NCI-H128 (cell line): ENCODE measurements around the gene INPP1.
"Not testable (repeated sequence)": the region's sequence is repeated elsewhere in the genome, so short reads cannot be mapped to it uniquely, and the experiment has no call there.

ENCODE experiments used
- DNase-seq: peaks from one replicate; lab custom pipeline; 2025; ENCODE audit not compliant: unreplicated experiment; lab: John Stamatoyannopoulos, UW

The INPP1 gene

GRCh38 chr2:190343536-190344275, at the start of gene INPP1:
Gene INPP1 (plus strand): TSS chr2:190343589. CDS start chr2:190360103, 16,514 bp downstream.
- DNase-seq: peak; percentile 28

- DNase-seq: not testable (repeated sequence)
Observed at GRCh38 chr2:190297880-190298279, 45.5 kb upstream of the INPP1 start.

GRCh38 chr2:190301032-190301431, 42.4 kb upstream of the INPP1 start:
- DNase-seq: no peak

GRCh38 chr2:190302052-190302451, 41.3 kb upstream of the INPP1 start:
- no peak for DNase-seq

- no peak for DNase-seq
Observed at GRCh38 chr2:190303647-190304046, 39.7 kb upstream of the INPP1 start.

GRCh38 chr2:190304404-190304803, 39.0 kb upstream of the INPP1 start:
- no peak for DNase-seq

GRCh38 chr2:190308031-190308430, 35.4 kb upstream of the INPP1 start:
- DNase-seq: no peak

- no peak for DNase-seq
Observed at GRCh38 chr2:190311893-190312634, 31.3 kb upstream of the INPP1 start.

- not testable (repeated sequence) for DNase-seq
Observed at GRCh38 chr2:190312635-190313025, 30.8 kb upstream of the INPP1 start.

GRCh38 chr2:190313880-190314279, 29.5 kb upstream of the INPP1 start:
- no peak for DNase-seq

GRCh38 chr2:190315273-190315672, 28.1 kb upstream of the INPP1 start:
- DNase-seq: no peak

- no peak for DNase-seq
Observed at GRCh38 chr2:190318514-190318913, 24.9 kb upstream of the INPP1 start.

- DNase-seq: no peak
Observed at GRCh38 chr2:190318931-190319554, 24.3 kb upstream of the INPP1 start.

GRCh38 chr2:190319555-190320498, 23.6 kb upstream of the INPP1 start, which contains the start of gene HIBCH:
Gene HIBCH (minus strand): TSS chr2:190319826. CDS start chr2:190319750, 76 bp downstream.
- peak; percentile 93 for DNase-seq

GRCh38 chr2:190320696-190321095, 22.7 kb upstream of the INPP1 start:
- no peak for DNase-seq

GRCh38 chr2:190323406-190323805, 20.0 kb upstream of the INPP1 start:
- no peak for DNase-seq

- DNase-seq: no peak
Observed at GRCh38 chr2:190325588-190325987, 17.8 kb upstream of the INPP1 start.

GRCh38 chr2:190327867-190328572, 15.4 kb upstream of the INPP1 start:
- DNase-seq: no peak

- DNase-seq: no peak
Observed at GRCh38 chr2:190328573-190329147, 14.7 kb upstream of the INPP1 start.

- DNase-seq: no peak
Observed at GRCh38 chr2:190333395-190333794, 10.0 kb upstream of the INPP1 start.
